ENCODE data around the gene SBK1.
A peak's percentile ranks its signal among the peaks of the same experiment; 100 is the strongest.

The SBK1 gene

GRCh38 chr16:28276301-28276700, 16.0 kb upstream of the SBK1 start:
- DNase-seq (ENCODE audit: extremely low spot score): no peak
- CTCF ChIA-PET: no interaction called here
- no peak for TF ChIP-seq FOXM1 (IDR thresholded peaks at IDR 0.05; ENCODE audit: borderline replicate concordance)
- no peak for TF ChIP-seq HDGF (IDR thresholded peaks at IDR 0.05; ENCODE audit: borderline replicate concordance)
- TF ChIP-seq ZNF384 (IDR thresholded peaks at IDR 0.05): no peak
- TF ChIP-seq ARNT (IDR thresholded peaks at IDR 0.05): no peak
- no peak for TF ChIP-seq SP1 (IDR thresholded peaks at IDR 0.05)
- no peak for TF ChIP-seq NFRKB (IDR thresholded peaks at IDR 0.05)
- TF ChIP-seq BHLHE40 (IDR thresholded peaks at IDR 0.05; ENCODE audit: borderline replicate concordance): no peak
- no peak for TF ChIP-seq FOXK2 (IDR thresholded peaks at IDR 0.05)
- no peak for TF ChIP-seq CTBP1 (IDR thresholded peaks at IDR 0.05; ENCODE audit: borderline replicate concordance)
- no peak for TF ChIP-seq L3MBTL2 (conservative IDR thresholded peaks at IDR 0.05)
- no peak for TF ChIP-seq TARDBP (IDR thresholded peaks at IDR 0.05)
- TF ChIP-seq LEF1 (IDR thresholded peaks at IDR 0.05; ENCODE audit: borderline replicate concordance): no peak
- no peak for TF ChIP-seq FOXA1 (IDR thresholded peaks at IDR 0.05)
- TF ChIP-seq SUZ12 (IDR thresholded peaks at IDR 0.05): no peak
- no peak for TF ChIP-seq PKNOX1 (IDR thresholded peaks at IDR 0.05)
- no peak for TF ChIP-seq ELF4 (IDR thresholded peaks at IDR 0.05)
- POLR2A ChIA-PET: no interaction called here

GRCh38 chr16:28277537-28278388, 14.6 kb upstream of the SBK1 start:
- ChIA-PET POLR2A (interaction anchor here (1.5 to 1.6 kb wide), 2 partner anchors 14 to 39 kb away, joined by 8 read pairs; partner anchors contain the start of gene SBK1), CTCF (interaction anchor here (0.6 to 1.4 kb wide), 8 partner anchors 12 to 651 kb away, joined by 3 to 11 read pairs (median 3); partner anchors contain the start of gene SBK1)
- no peak for TF ChIP-seq ZNF384 (IDR thresholded peaks at IDR 0.05)
- no peak for TF ChIP-seq CTBP1 (IDR thresholded peaks at IDR 0.05; ENCODE audit: borderline replicate concordance)
- TF ChIP-seq PKNOX1 (IDR thresholded peaks at IDR 0.05): no peak
- TF ChIP-seq L3MBTL2 (conservative IDR thresholded peaks at IDR 0.05): peak; percentile 79
- no peak for TF ChIP-seq SUZ12 (IDR thresholded peaks at IDR 0.05)
- peak; percentile 84 for DNase-seq (ENCODE audit: extremely low spot score)

GRCh38 chr16:28279006-28279405, 13.3 kb upstream of the SBK1 start:
- CTCF ChIA-PET: no interaction called here
- POLR2A ChIA-PET: no interaction called here
- TF ChIP-seq ZNF384 (IDR thresholded peaks at IDR 0.05) (peak; percentile 49; the same call in 1 of the 2 replicates), BHLHE40 (IDR thresholded peaks at IDR 0.05; ENCODE audit: borderline replicate concordance) (no peak), HDGF (IDR thresholded peaks at IDR 0.05; ENCODE audit: borderline replicate concordance) (no peak), FOXK2 (IDR thresholded peaks at IDR 0.05) (no peak)
- DNase-seq (ENCODE audit: extremely low spot score): no peak

- no peak for DNase-seq (ENCODE audit: extremely low spot score)
- TF ChIP-seq SUZ12 (IDR thresholded peaks at IDR 0.05) (no peak), NFRKB (IDR thresholded peaks at IDR 0.05) (no peak), TARDBP (IDR thresholded peaks at IDR 0.05) (no peak), ARNT (IDR thresholded peaks at IDR 0.05) (no peak), FOXA1 (IDR thresholded peaks at IDR 0.05) (no peak), SP1 (IDR thresholded peaks at IDR 0.05) (no peak), HDGF (IDR thresholded peaks at IDR 0.05; ENCODE audit: borderline replicate concordance) (no peak), ZNF384 (IDR thresholded peaks at IDR 0.05) (no peak), L3MBTL2 (conservative IDR thresholded peaks at IDR 0.05) (no peak), LEF1 (IDR thresholded peaks at IDR 0.05; ENCODE audit: borderline replicate concordance) (no peak)
- ChIA-PET POLR2A (interaction anchor here (1.2 to 2.5 kb wide), 2 partner anchors 11 to 36 kb away, joined by 5 to 15 read pairs; partner anchors contain the start of gene SBK1), CTCF (interaction anchor here (1.3 kb wide), 1 partner anchor 33 kb away, joined by 3 read pairs; no protein-coding TSS in a partner anchor)
These were observed 11.2 kb upstream of the SBK1 start for GRCh38 chr16:28280881-28281836.

GRCh38 chr16:28282045-28282444, 10.3 kb upstream of the SBK1 start:
- no peak for DNase-seq (ENCODE audit: extremely low spot score)
- CTCF ChIA-PET: interaction anchor here (1.3 kb wide), 2 partner anchors 32 to 39 kb away, joined by 3 read pairs; no protein-coding TSS in a partner anchor
- POLR2A ChIA-PET: interaction anchor here (1.2 to 2.5 kb wide), 2 partner anchors 10 to 35 kb away, joined by 5 to 15 read pairs; partner anchors contain the start of gene SBK1
- TF ChIP-seq HDGF (IDR thresholded peaks at IDR 0.05; ENCODE audit: borderline replicate concordance) (no peak), BHLHE40 (IDR thresholded peaks at IDR 0.05; ENCODE audit: borderline replicate concordance) (no peak), LEF1 (IDR thresholded peaks at IDR 0.05; ENCODE audit: borderline replicate concordance) (no peak), CTBP1 (IDR thresholded peaks at IDR 0.05; ENCODE audit: borderline replicate concordance) (no peak)

- DNase-seq (ENCODE audit: extremely low spot score): no peak
- TF ChIP-seq FOXK2 (IDR thresholded peaks at IDR 0.05) (no peak), CTBP1 (IDR thresholded peaks at IDR 0.05; ENCODE audit: borderline replicate concordance) (no peak), TARDBP (IDR thresholded peaks at IDR 0.05) (no peak), HDGF (IDR thresholded peaks at IDR 0.05; ENCODE audit: borderline replicate concordance) (no peak), FOXM1 (IDR thresholded peaks at IDR 0.05; ENCODE audit: borderline replicate concordance) (no peak), NFRKB (IDR thresholded peaks at IDR 0.05) (no peak), PKNOX1 (IDR thresholded peaks at IDR 0.05) (no peak), SP1 (IDR thresholded peaks at IDR 0.05) (no peak), BHLHE40 (IDR thresholded peaks at IDR 0.05; ENCODE audit: borderline replicate concordance) (no peak)
- CTCF ChIA-PET: interaction anchor here (0.6 to 1.3 kb wide), 3 partner anchors 30 to 222 kb away, joined by 3 read pairs; no protein-coding TSS in a partner anchor
- POLR2A ChIA-PET: interaction anchor here (1.2 to 2.0 kb wide), 4 partner anchors 8 to 38 kb away, joined by 3 to 7 read pairs (median 4); partner anchors contain the start of gene SBK1
These were observed 9.2 kb upstream of the SBK1 start for GRCh38 chr16:28283173-28283572.

All from HEK293T (cell line).